ENCODE measurements around the gene HMGB2. TPM values are rescaled to one million over a fixed set of nuclear protein-coding genes. Genes with fewer than 3 reads are reported as not detected.

HMGB2 gene
- total RNA-seq, 1 experiment from 2014 or later = 278 TPM

GRCh38 chr4:173380987-173381386 lies 46.8 kb upstream of the HMGB2 start:
- H3K9me3 Mint-ChIP-seq = no peaks in the 10 kb centered on the region
- no peak overlapping the region for H3K27ac ChIP-seq (ENCODE audit: insufficient read length, low read depth, low read length)
- no peak overlapping the region for H3K14ac ChIP-seq (ENCODE audit: insufficient read depth, low read length)
- H2BK120ac ChIP-seq (ENCODE audit: low read depth, low read length, poor library complexity, severe bottlenecking) = no peak overlapping the region
- peak overlapping the region in 2 of 3 experiments; percentile 12 to 41; a peak in 2 of 7 replicates for H3K27ac Mint-ChIP-seq
- no peaks in the 10 kb centered on the region for H3K23me2 ChIP-seq (ENCODE audit: insufficient read length, low read depth, low read length, poor library complexity, severe bottlenecking)
- H4K20me1 ChIP-seq (ENCODE audit: control insufficient read depth, insufficient read depth, insufficient read length) = no peaks in the 10 kb centered on the region
- H3K27me3 Mint-ChIP-seq (ENCODE audit: low read depth) = no peaks in the 10 kb centered on the region
- H3K4me1 Mint-ChIP-seq = peaks cover 18 to 24% of the 10 kb centered on the region in 2 experiments
- H3K36me3 Mint-ChIP-seq (ENCODE audit: insufficient read depth in 1 of 3, low read depth in 3 of 3) = peaks cover under 1 to 3% (median 2%) of the 10 kb centered on the region in 3 experiments; a peak in 5 of 7 replicates
- no peak overlapping the region for H2BK12ac ChIP-seq (ENCODE audit: insufficient read length, low read depth, low read length)
- H3K18ac ChIP-seq (ENCODE audit: insufficient read length, low read depth, low read length) = no peak overlapping the region
- no peak overlapping the region for H2BK5ac ChIP-seq (ENCODE audit: insufficient read length, low read length)
- no peak for DNase-seq
- no peak overlapping the region for H4K8ac ChIP-seq (replicated peaks; ENCODE audit: insufficient read length, low read depth, low read length)
- H3K9ac ChIP-seq (ENCODE audit: extremely low read depth, insufficient read length, low read length) = no peak overlapping the region
- H4K5ac ChIP-seq (ENCODE audit: insufficient read length, low read depth, low read length) = no peak overlapping the region
- H2AFZ ChIP-seq (ENCODE audit: low read length) = no peak overlapping the region
- no peaks in the 10 kb centered on the region for H3K79me1 ChIP-seq (ENCODE audit: insufficient read depth, low read depth, low read length, poor library complexity, severe bottlenecking)
- no peak overlapping the region for H2AK5ac ChIP-seq (ENCODE audit: insufficient read length, low read length)
- H2BK20ac ChIP-seq (ENCODE audit: low read depth, low read length, poor library complexity, severe bottlenecking) = no peak overlapping the region
- no peak overlapping the region for H3K56ac ChIP-seq (ENCODE audit: insufficient read length, low read depth, low read length)
- H3K9me3 ChIP-seq (ENCODE audit: control insufficient read depth, low read depth, low read length) = no peaks in the 10 kb centered on the region
- no peaks in the 10 kb centered on the region for H3K79me2 ChIP-seq (ENCODE audit: insufficient read depth, low read length)
- H3K27me3 ChIP-seq (ENCODE audit: insufficient read depth, low read length) = no peaks in the 10 kb centered on the region
- no peak overlapping the region for H3K4me3 Mint-ChIP-seq
- H3K4me2 ChIP-seq (ENCODE audit: insufficient read depth, insufficient read length, low read length) = no peak overlapping the region
- H2BK15ac ChIP-seq (ENCODE audit: low read depth, low read length) = no peak overlapping the region
- H3K23ac ChIP-seq (ENCODE audit: insufficient read length, low read depth, low read length) = no peak overlapping the region
- H3K4me1 ChIP-seq (ENCODE audit: insufficient read depth, low read length) = no peaks in the 10 kb centered on the region
- H3K4ac ChIP-seq (ENCODE audit: low read depth, low read length) = no peak overlapping the region
- H3T11ph ChIP-seq (ENCODE audit: low read length) = no peak overlapping the region
- TF ChIP-seq, protein P1, sequence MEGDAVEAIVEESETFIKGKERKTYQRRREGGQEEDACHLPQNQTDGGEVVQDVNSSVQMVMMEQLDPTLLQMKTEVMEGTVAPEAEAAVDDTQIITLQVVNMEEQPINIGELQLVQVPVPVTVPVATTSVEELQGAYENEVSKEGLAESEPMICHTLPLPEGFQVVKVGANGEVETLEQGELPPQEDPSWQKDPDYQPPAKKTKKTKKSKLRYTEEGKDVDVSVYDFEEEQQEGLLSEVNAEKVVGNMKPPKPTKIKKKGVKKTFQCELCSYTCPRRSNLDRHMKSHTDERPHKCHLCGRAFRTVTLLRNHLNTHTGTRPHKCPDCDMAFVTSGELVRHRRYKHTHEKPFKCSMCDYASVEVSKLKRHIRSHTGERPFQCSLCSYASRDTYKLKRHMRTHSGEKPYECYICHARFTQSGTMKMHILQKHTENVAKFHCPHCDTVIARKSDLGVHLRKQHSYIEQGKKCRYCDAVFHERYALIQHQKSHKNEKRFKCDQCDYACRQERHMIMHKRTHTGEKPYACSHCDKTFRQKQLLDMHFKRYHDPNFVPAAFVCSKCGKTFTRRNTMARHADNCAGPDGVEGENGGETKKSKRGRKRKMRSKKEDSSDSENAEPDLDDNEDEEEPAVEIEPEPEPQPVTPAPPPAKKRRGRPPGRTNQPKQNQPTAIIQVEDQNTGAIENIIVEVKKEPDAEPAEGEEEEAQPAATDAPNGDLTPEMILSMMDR (conservative IDR thresholded peaks at IDR 0.05) = no peak
- no peak overlapping the region for H4K91ac ChIP-seq (ENCODE audit: insufficient read length, low read depth, low read length)

Data from H9 (cell line).